HEK293 (cell line): Measurements from ENCODE around the gene ATP5PB.

Experiments used
- CTCF ChIA-PET: fragments of 350-600 bp; formaldehyde crosslinking; extraction: SDS; loops from one replicate; lab custom pipeline; 2021; ENCODE audit warnings: antibody characterized with exemption; lab: Yijun Ruan, JAX
- POLR2A ChIA-PET: fragments of 300-600 bp; formaldehyde crosslinking; extraction: SDS; loops from one replicate; lab custom pipeline; 2020; ENCODE audit warnings: antibody characterized with exemption, inconsistent platforms; lab: Yijun Ruan, JAX
- H3K27ac ChIP-seq: fragments of 200-500 bp; sonication (Bioruptor generic); 2 replicates; pipeline ENCODE4 v1.5.1; 2014; ENCODE audit warnings: low read depth, low read length, control low read depth, inconsistent platforms; ENCODE audit errors: extremely low read depth
- H3K36me3 ChIP-seq, 2 experiments: fragments of 200-500 bp in 1 of 2; sonication (Bioruptor generic) in 1 of 2; 1 replicate in 1 of 2; 2 replicates in 1 of 2; pipeline ENCODE4 v1.5.1; 2014 to 2017; ENCODE audit warnings: inconsistent platforms in 2 of 2, low read length in 2 of 2; ENCODE audit not compliant: control insufficient read depth in 2 of 2, insufficient read depth in 1 of 2
- H3K4me1 ChIP-seq: fragments of 200-500 bp; sonication (Bioruptor generic); 2 replicates; pipeline ENCODE4 v1.5.1; 2014; ENCODE audit warnings: mild to moderate bottlenecking, low read length, inconsistent platforms; ENCODE audit not compliant: control insufficient read depth, insufficient read depth
- H3K4me3 ChIP-seq: 2 replicates; pipeline ENCODE4 v1.5.1; 2011; ENCODE audit warnings: low read depth, mild to moderate bottlenecking, control low read depth, low read length, moderate library complexity
- H3K9me3 ChIP-seq: fragments of 200-500 bp; sonication (Bioruptor generic); 2 replicates; pipeline ENCODE4 v1.5.1; 2014; ENCODE audit warnings: low read depth, low read length, inconsistent platforms; ENCODE audit not compliant: control insufficient read depth, insufficient read depth
- OSR2 ChIP-seq: fragments of 450-650 bp; formaldehyde crosslinking; IDR thresholded peaks from 2 replicates; pipeline ENCODE4 v1.5.1; 2016; ENCODE audit warnings: missing biosample characterization, missing genetic modification characterization
- SCRT1 ChIP-seq: fragments of 450-650 bp; formaldehyde crosslinking; IDR thresholded peaks from 2 replicates; pipeline ENCODE4 v1.5.1; 2016; ENCODE audit warnings: missing biosample characterization, missing genetic modification characterization, borderline replicate concordance
- TRIM28 ChIP-seq: IDR thresholded peaks from 2 replicates; pipeline ENCODE4 v1.6.1; 2011; ENCODE audit warnings: low read length, control low read depth, borderline replicate concordance
- ZFP41 ChIP-seq: fragments of 450-650 bp; formaldehyde crosslinking; IDR thresholded peaks from 2 replicates; pipeline ENCODE4 v1.5.1; 2016; ENCODE audit warnings: missing biosample characterization, missing genetic modification characterization, borderline replicate concordance
- ZNF10 ChIP-seq: fragments of 450-650 bp; formaldehyde crosslinking; IDR thresholded peaks from 2 replicates; pipeline ENCODE4 v1.5.1; 2017; ENCODE audit warnings: missing biosample characterization, missing genetic modification characterization
- ZNF169 ChIP-seq: fragments of 450-650 bp; formaldehyde crosslinking; IDR thresholded peaks from 2 replicates; pipeline ENCODE4 v1.5.1; 2016; ENCODE audit warnings: missing biosample characterization, missing genetic modification characterization
- ZNF23 ChIP-seq: fragments of 450-650 bp; formaldehyde crosslinking; IDR thresholded peaks from 2 replicates; pipeline ENCODE4 v1.5.1; 2016; ENCODE audit warnings: missing biosample characterization, missing genetic modification characterization, borderline replicate concordance
- ZNF239 ChIP-seq: fragments of 450-650 bp; formaldehyde crosslinking; IDR thresholded peaks from 2 replicates; pipeline ENCODE4 v1.5.1; 2016; ENCODE audit warnings: missing biosample characterization, missing genetic modification characterization
- ZNF24 ChIP-seq: fragments of 450-650 bp; formaldehyde crosslinking; IDR thresholded peaks from 2 replicates; pipeline ENCODE4 v1.5.1; 2016; ENCODE audit warnings: missing biosample characterization, missing genetic modification characterization
- ZNF335 ChIP-seq: fragments of 450-650 bp; formaldehyde crosslinking; conservative IDR thresholded peaks from 2 replicates; pipeline ENCODE4 v1.5.1; 2016; ENCODE audit warnings: missing biosample characterization, missing genetic modification characterization
- ZNF416 ChIP-seq: fragments of 450-650 bp; formaldehyde crosslinking; IDR thresholded peaks from 2 replicates; pipeline ENCODE4 v1.5.1; 2016; ENCODE audit warnings: missing biosample characterization, missing genetic modification characterization
- ZNF621 ChIP-seq: fragments of 450-650 bp; formaldehyde crosslinking; IDR thresholded peaks from 2 replicates; pipeline ENCODE4 v1.5.1; 2017; ENCODE audit warnings: missing biosample characterization, missing genetic modification characterization
- ZNF623 ChIP-seq: fragments of 450-650 bp; formaldehyde crosslinking; IDR thresholded peaks from 2 replicates; pipeline ENCODE4 v1.5.1; 2016; ENCODE audit warnings: missing biosample characterization, missing genetic modification characterization
- ZNF626 ChIP-seq: fragments of 450-650 bp; sonication (Bioruptor Pico); formaldehyde crosslinking; IDR thresholded peaks from 2 replicates; pipeline ENCODE4 v1.5.1; 2018; ENCODE audit warnings: missing biosample characterization, missing genetic modification characterization, inconsistent platforms
- ZNF701 ChIP-seq: fragments of 450-650 bp; formaldehyde crosslinking; IDR thresholded peaks from 2 replicates; pipeline ENCODE4 v1.5.1; 2016; ENCODE audit warnings: missing biosample characterization, missing genetic modification characterization
- ZNF76 ChIP-seq: fragments of 450-650 bp; formaldehyde crosslinking; IDR thresholded peaks from 2 replicates; pipeline ENCODE4; 2016; ENCODE audit warnings: low read depth, missing biosample characterization, missing genetic modification characterization, borderline replicate concordance
- ZSCAN30 ChIP-seq: fragments of 450-650 bp; IDR thresholded peaks from 2 replicates; pipeline ENCODE4 v1.5.1; 2018; ENCODE audit warnings: missing biosample characterization, mild to moderate bottlenecking, missing genetic modification characterization, moderate library complexity
- TF ChIP-seq, protein P1 (sequence below): fragments of 450-650 bp; formaldehyde crosslinking; IDR thresholded peaks from 2 replicates; pipeline ENCODE4 v1.5.1; 2016; ENCODE audit warnings: missing biosample characterization, missing genetic modification characterization, low read depth
- TF ChIP-seq, protein P2 (sequence below): fragments of 450-650 bp; formaldehyde crosslinking; IDR thresholded peaks from 2 replicates; pipeline ENCODE4 v1.5.1; 2016; ENCODE audit warnings: missing biosample characterization, missing genetic modification characterization

The ATP5PB gene

DNA sequence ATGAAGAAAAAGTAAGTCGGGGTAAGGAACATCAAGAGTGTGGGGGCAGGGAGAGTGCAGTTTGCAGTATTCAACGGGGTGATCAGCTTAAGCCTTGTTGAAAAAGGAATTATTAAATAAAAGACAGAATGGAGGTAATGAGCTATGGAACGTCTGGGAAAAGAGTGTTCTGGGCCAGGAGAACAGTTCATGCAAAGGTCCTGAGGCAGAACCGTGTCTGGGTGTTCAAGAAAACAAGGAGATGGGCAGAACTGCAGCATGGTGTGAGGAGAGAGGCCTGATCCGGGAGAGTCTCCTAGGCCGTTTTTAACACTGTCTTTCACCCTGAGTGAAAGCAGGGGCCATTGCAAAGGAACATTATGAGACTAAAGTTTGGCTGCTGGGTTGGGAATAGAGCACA, 42.0 kb upstream of the ATP5PB start:
- Histone ChIP-seq H3K27ac (no peak overlapping the region), H3K9me3 (no peaks in the 10 kb centered on the region), H3K4me1 (no peaks in the 10 kb centered on the region), H3K36me3 (no peaks in the 10 kb centered on the region), H3K4me3 (no peak overlapping the region)
- CTCF ChIA-PET: no interaction called here
- POLR2A ChIA-PET: no interaction called here
- TF ChIP-seq ZNF23 (no peak), ZNF623 (tag by site-specific recombination) (peak; percentile 67)

DNA sequence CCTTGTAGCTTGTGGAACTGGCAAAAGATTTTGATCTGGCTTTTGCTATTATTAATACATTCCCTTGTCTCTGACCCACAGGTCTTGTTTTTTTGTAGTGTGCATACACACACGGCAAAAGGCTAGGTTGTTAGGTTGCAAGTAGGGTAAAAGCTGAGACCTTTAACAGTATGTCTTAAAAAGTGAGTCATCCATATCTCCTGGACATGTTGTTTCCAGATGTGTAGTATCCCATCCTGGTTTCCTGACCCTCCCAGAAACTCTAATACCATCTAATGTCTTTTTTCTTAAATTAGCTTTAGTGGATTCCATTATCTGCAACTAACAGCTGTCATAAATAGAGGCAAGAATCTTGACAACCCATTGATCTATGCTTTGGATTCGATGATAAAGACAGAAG, 36.4 kb upstream of the ATP5PB start:
- Histone ChIP-seq H3K27ac (no peak overlapping the region), H3K4me3 (no peak overlapping the region), H3K36me3 (no peaks in the 10 kb centered on the region), H3K9me3 (no peaks in the 10 kb centered on the region), H3K4me1 (no peaks in the 10 kb centered on the region)
- ChIA-PET POLR2A (no interaction called here), CTCF (interaction anchor here (1.4 to 2.5 kb wide), 2 partner anchors 12 to 190 kb away, joined by 3 to 9 read pairs; no protein-coding TSS in a partner anchor)
- no peak for TF ChIP-seq ZNF626 (tag by site-specific recombination)
- no peak for TF ChIP-seq ZFP41 (tag by site-specific recombination)
- TF ChIP-seq ZNF169 (tag by site-specific recombination): no peak
- TF ChIP-seq, protein P1, sequence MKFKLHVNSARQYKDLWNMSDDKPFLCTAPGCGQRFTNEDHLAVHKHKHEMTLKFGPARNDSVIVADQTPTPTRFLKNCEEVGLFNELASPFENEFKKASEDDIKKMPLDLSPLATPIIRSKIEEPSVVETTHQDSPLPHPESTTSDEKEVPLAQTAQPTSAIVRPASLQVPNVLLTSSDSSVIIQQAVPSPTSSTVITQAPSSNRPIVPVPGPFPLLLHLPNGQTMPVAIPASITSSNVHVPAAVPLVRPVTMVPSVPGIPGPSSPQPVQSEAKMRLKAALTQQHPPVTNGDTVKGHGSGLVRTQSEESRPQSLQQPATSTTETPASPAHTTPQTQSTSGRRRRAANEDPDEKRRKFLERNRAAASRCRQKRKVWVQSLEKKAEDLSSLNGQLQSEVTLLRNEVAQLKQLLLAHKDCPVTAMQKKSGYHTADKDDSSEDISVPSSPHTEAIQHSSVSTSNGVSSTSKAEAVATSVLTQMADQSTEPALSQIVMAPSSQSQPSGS (tag by site-specific recombination): no peak
- no peak for TF ChIP-seq OSR2 (tag by site-specific recombination)

DNA sequence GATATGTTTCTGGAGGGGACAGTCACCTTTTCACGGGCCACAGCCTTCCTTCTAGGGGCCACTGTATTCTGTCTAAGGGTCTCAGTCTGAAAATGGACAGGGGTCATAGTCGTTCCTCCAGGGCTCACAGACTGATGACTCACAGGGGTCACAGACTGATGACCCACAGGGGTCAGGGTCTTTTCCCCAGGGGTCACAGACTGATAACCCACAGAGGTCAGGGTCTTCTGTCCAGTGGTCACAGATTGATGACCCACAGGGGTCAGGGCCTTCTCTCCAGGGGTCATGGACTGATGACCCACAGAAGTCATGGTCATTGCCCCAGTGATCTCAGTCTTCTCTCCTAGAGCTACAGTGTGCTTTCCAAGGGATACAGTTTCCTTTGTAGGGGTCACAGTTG, 34.5 kb upstream of the ATP5PB start:
- Histone ChIP-seq H3K36me3 (no peaks in the 10 kb centered on the region), H3K4me1 (no peaks in the 10 kb centered on the region), H3K9me3 (no peaks in the 10 kb centered on the region), H3K27ac (no peak overlapping the region), H3K4me3 (no peak overlapping the region)
- TF ChIP-seq ZNF239 (tag by site-specific recombination) (no peak), ZSCAN30 (tag by site-specific recombination) (no peak), TRIM28 (no peak), ZNF335 (tag by site-specific recombination) (no peak), ZNF621 (tag by site-specific recombination) (no peak), ZNF76 (tag by site-specific recombination) (no peak), ZNF24 (tag by site-specific recombination) (no peak), ZNF416 (no peak), ZNF701 (no peak), ZNF10 (tag by site-specific recombination) (no peak), SCRT1 (no peak)
- TF ChIP-seq, protein P2, sequence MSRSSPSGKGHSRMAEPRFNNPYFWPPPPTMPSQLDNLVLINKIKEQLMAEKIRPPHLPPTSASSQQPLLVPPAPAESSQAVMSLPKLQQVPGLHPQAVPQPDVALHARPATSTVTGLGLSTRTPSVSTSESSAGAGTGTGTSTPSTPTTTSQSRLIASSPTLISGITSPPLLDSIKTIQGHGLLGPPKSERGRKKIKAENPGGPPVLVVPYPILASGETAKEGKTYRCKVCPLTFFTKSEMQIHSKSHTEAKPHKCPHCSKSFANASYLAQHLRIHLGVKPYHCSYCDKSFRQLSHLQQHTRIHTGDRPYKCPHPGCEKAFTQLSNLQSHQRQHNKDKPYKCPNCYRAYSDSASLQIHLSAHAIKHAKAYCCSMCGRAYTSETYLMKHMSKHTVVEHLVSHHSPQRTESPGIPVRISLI (tag by site-specific recombination): no peak
- TF ChIP-seq, protein P1 (tag by site-specific recombination): no peak
- CTCF ChIA-PET: interaction anchor here (1.0 kb wide), 1 partner anchor 340 kb away, joined by 3 read pairs; no protein-coding TSS in a partner anchor
- POLR2A ChIA-PET: no interaction called here
